Naive B cell (primary cell): ENCODE measurements around the gene STARD7. TPM values are rescaled to one million over a fixed set of nuclear protein-coding genes. Genes with fewer than 3 reads are reported as not detected.

Experiments
- ATAC-seq, 2 donors: fragments of 150-1000 bp; cut with Tn5 transposase; 2 replicates each; pipeline ENCODE4 v1.10.0; 2021; ENCODE audit warnings: low read depth in 2 of 2, mild to moderate bottlenecking in 2 of 2, moderate library complexity in 2 of 2
- DNase-seq: peaks from one replicate; pipeline ENCODE4 v3.0.0; 2022
- H3K27ac Mint-ChIP-seq, 6 donors: one replicate each; pipeline ENCODE4 v1.8.0; 2020 to 2022; ENCODE audit warnings: mild to moderate bottlenecking in 6 of 6, mixed read lengths in 6 of 6, moderate library complexity in 5 of 6, inconsistent platforms in 2 of 6
- H3K27me3 Mint-ChIP-seq, 3 donors: one replicate each; pipeline ENCODE4 v1.8.0; 2021 to 2022; ENCODE audit warnings: mixed read lengths in 3 of 3, mild to moderate bottlenecking in 1 of 3
- H3K36me3 Mint-ChIP-seq, 2 donors: one replicate each; pipeline ENCODE4 v1.8.0; 2020 to 2022; ENCODE audit warnings: mixed read lengths in 2 of 2, inconsistent platforms in 1 of 2, mild to moderate bottlenecking in 1 of 2
- H3K4me1 Mint-ChIP-seq, 3 donors: one replicate each; pipeline ENCODE4 v1.8.0; 2020 to 2022; ENCODE audit warnings: mixed read lengths in 3 of 3, inconsistent platforms in 1 of 3, mild to moderate bottlenecking in 1 of 3, moderate library complexity in 1 of 3
- H3K4me3 Mint-ChIP-seq, 8 donors: one replicate each; pipeline ENCODE4 v1.8.0; 2020 to 2022; ENCODE audit warnings: mild to moderate bottlenecking in 8 of 8, mixed read lengths in 8 of 8, moderate library complexity in 8 of 8, inconsistent platforms in 2 of 8
- H3K9me3 Mint-ChIP-seq, 7 donors: one replicate each; pipeline ENCODE4 v1.8.0; 2020 to 2022; ENCODE audit warnings: mixed read lengths in 7 of 7, mild to moderate bottlenecking in 5 of 7, inconsistent platforms in 2 of 7, moderate library complexity in 1 of 7
- polyA plus RNA-seq, 6 donors: library from polyadenylated mRNA; unstranded; fragments of 300-500 nt; fragmentation: Illumina TruSeq; gene quantifications; one replicate each; pipeline ENCODE4 v1.2.3, GENCODE V29; 2021; ENCODE audit warnings: low read depth in 6 of 6

STARD7 gene
- polyA plus RNA-seq, 6 donors from 2014 or later, result 219 to 401 (median 239) TPM

- no peak for DNase-seq
- H3K27me3 Mint-ChIP-seq, result no peaks in the 10 kb centered on the region
- ATAC-seq, result no peak
- H3K4me3 Mint-ChIP-seq, result no peak overlapping the region
- no peaks in the 10 kb centered on the region for H3K36me3 Mint-ChIP-seq
- H3K9me3 Mint-ChIP-seq, result no peaks in the 10 kb centered on the region
- H3K27ac Mint-ChIP-seq, result peak overlapping the region in 2 of 6 donors; percentile 88 to 98
- peaks cover 42 to 88% (median 73%) of the 10 kb centered on the region in 3 donors for H3K4me1 Mint-ChIP-seq
Observed at GRCh38 chr2:96154506-96155380, 53.9 kb downstream of the STARD7 start.

DNA sequence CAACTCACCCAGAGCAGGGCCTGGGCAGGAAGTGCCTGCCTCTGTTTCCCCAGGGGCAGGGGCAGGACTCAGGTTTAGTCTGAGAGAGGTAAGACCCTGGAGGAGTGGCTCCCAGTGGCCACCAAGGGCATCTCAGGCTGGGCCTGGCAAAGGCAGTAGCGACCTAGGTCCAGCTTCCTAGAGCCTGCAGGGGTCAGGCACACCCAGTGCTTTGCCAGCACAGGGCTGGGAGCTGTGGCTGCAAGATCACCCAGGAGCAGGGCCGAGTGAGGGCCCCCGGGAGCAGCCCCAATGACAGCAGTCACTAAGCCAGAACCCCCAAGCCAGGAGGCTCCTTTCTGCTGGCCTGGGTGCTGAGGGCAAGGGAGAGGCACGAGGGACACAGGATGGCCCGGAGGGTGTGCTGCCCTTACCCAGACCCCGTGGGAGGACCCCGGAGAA is 54.6 kb downstream of the STARD7 start:
- H3K36me3 Mint-ChIP-seq, result no peaks in the 10 kb centered on the region
- ATAC-seq, result no peak
- no peak for DNase-seq
- H3K9me3 Mint-ChIP-seq, result no peaks in the 10 kb centered on the region
- H3K27ac Mint-ChIP-seq, result peak overlapping the region in 1 of 6 donors; percentile 98
- H3K4me1 Mint-ChIP-seq, result peaks cover 36 to 80% (median 74%) of the 10 kb centered on the region in 3 donors
- no peak overlapping the region for H3K4me3 Mint-ChIP-seq
- H3K27me3 Mint-ChIP-seq, result no peaks in the 10 kb centered on the region

DNA sequence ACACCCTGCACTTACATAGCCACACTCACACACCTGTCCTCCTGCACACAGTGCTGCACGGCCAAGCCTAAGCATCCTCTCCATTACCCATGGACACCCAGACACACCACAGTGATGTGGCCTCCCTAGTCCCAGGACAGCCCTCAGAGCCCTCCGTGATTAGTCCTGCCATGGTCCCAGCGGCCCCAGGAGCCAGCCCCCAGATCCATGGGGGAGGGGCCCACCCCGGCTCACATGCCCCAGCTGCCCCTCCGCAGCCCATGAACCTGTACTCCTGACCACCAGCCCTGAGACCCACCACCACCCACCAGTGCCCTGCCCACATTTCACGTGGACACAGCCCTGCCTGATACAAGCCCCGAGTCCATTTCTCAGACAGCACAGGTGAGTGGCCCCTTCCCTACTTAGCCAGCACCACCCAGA is 55.3 kb downstream of the STARD7 start:
- Mint-ChIP-seq H3K4me3 (no peak overlapping the region), H3K36me3 (no peaks in the 10 kb centered on the region)
- DNase-seq, result no peak

DNA sequence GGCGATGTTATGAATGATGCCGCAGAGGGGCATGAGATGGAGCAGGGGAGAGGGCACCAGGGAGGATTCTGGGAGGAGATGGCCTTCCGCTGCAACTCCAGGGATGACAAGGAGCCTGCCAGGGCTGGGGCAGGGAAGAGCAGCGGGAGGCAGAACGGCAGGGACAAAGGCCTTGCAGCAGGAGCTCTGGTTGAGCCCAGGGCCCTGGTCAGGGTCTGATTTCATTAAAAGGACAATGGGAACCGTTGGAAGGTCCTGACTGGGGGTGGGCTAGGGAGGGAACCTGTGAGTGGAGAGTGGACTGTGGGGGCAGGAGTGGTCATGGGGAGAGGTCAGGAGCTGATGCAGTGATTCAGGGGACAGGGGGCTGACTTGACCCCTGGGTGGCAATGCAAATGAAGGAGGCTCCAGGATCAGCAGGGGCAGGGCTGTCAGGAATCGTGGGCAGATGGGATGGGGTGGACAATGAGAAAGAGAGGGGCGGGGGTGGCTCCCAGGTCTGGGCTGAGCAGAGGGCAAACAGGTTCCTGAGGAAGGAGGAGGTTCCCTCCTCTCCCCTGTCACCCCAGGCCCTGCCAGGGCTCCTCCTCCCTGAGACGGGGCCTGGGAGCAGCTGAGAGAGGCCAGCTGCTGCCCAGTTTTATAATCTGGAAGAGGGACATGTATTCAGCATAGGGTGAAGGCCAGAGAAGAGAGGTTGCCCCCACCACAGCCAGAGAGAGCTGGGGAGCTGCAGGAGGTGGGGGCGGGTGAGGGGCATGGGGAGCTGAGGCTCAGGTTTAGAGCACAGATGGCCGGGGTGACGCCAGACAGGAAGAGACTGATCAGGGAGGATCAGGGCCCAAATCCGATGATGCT is 56.1 kb downstream of the STARD7 start:
- peak overlapping the region in 4 of 6 donors; percentile 52 to 98 (median 84) for H3K27ac Mint-ChIP-seq
- peak overlapping the region in 2 of 8 donors; percentile 57 to 67 for H3K4me3 Mint-ChIP-seq
- no peaks in the 10 kb centered on the region for H3K36me3 Mint-ChIP-seq
- no peaks in the 10 kb centered on the region for H3K9me3 Mint-ChIP-seq
- ATAC-seq, result no peak
- H3K4me1 Mint-ChIP-seq, result peaks cover 41 to 79% (median 77%) of the 10 kb centered on the region in 3 donors
- DNase-seq, result no peak
- H3K27me3 Mint-ChIP-seq, result no peaks in the 10 kb centered on the region

More for the DNA sequence above, 55.3 kb downstream of the STARD7 start:
- peaks cover 40 to 79% (median 77%) of the 10 kb centered on the region in 3 donors for H3K4me1 Mint-ChIP-seq
- H3K27ac Mint-ChIP-seq, result peak overlapping the region; percentile 24 to 98 (median 84)
- H3K9me3 Mint-ChIP-seq, result no peaks in the 10 kb centered on the region
- no peak for ATAC-seq
- no peaks in the 10 kb centered on the region for H3K27me3 Mint-ChIP-seq

DNA sequence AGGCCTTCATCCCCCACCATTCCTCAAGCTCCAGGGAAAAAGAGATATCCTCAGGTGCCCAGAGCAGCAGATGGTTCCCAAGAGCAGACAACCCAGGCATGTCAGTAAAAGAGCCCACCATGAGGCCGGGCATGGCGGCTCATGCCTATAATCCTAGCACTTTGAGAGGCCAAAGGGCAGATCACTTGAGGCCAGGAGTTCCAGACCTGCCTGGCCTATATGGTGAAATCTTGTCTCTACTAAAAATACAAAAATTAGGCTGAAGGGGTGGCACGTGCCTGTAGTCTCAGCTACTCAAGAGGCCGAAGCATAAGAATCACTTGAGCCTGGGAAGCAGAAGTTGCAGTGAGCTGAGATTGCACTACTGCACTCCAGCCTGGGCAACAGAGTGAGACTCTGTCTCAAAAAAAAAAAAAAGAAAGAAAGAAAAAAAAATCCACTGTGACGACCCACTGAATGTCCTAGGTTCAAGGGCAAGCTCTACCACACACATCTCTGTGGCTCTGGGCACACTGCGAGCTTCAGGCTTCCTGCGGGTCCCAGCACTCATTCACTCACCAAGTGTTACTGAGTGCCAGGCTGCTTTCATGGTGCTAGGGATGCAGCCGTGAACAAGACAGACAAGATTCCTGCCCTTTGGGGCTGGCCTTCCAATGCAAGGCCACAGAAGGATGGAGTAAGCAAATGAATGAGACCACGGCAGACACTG is 56.9 kb downstream of the STARD7 start:
- no peaks in the 10 kb centered on the region for H3K27me3 Mint-ChIP-seq
- no peaks in the 10 kb centered on the region for H3K9me3 Mint-ChIP-seq
- H3K27ac Mint-ChIP-seq, result peak overlapping the region in 5 of 6 donors; percentile 52 to 98 (median 86)
- H3K4me1 Mint-ChIP-seq, result peaks cover 39 to 79% (median 77%) of the 10 kb centered on the region in 3 donors
- no peaks in the 10 kb centered on the region for H3K36me3 Mint-ChIP-seq
- no peak for ATAC-seq
- H3K4me3 Mint-ChIP-seq, result peak overlapping the region in 3 of 8 donors; percentile 15 to 67 (median 57)
- no peak for DNase-seq

- no peaks in the 10 kb centered on the region for H3K27me3 Mint-ChIP-seq
- peak overlapping the region in 5 of 6 donors; percentile 80 to 98 (median 86) for H3K27ac Mint-ChIP-seq
- peaks cover 38 to 79% (median 76%) of the 10 kb centered on the region in 3 donors for H3K4me1 Mint-ChIP-seq
- no peak for ATAC-seq
- peak overlapping the region in 3 of 8 donors; percentile 3 to 49 (median 40) for H3K4me3 Mint-ChIP-seq
- no peaks in the 10 kb centered on the region for H3K36me3 Mint-ChIP-seq
- H3K9me3 Mint-ChIP-seq, result no peaks in the 10 kb centered on the region
- no peak for DNase-seq
Observed at GRCh38 chr2:96150791-96151594, 57.6 kb downstream of the STARD7 start.

- Mint-ChIP-seq H3K27ac (peak overlapping the region; percentile 84 to 100 (median 98)), H3K4me1 (peaks cover 36 to 78% (median 72%) of the 10 kb centered on the region in 3 donors), H3K9me3 (no peaks in the 10 kb centered on the region), H3K4me3 (no peak overlapping the region), H3K36me3 (no peaks in the 10 kb centered on the region), H3K27me3 (no peaks in the 10 kb centered on the region)
- DNase-seq (no peak), ATAC-seq (no peak)
Observed at GRCh38 chr2:96150007-96150640, 58.5 kb downstream of the STARD7 start.

- H3K27me3 Mint-ChIP-seq, result no peaks in the 10 kb centered on the region
- peaks cover 41 to 81% (median 73%) of the 10 kb centered on the region in 3 donors for H3K4me1 Mint-ChIP-seq
- DNase-seq (peak; percentile 97), ATAC-seq (peak; percentile 68 to 69)
- H3K27ac Mint-ChIP-seq, result peak overlapping the region; percentile 98 to 100 (median 98)
- H3K4me3 Mint-ChIP-seq, result peak overlapping the region; percentile 68 to 89 (median 82)
- H3K9me3 Mint-ChIP-seq, result no peaks in the 10 kb centered on the region
- no peaks in the 10 kb centered on the region for H3K36me3 Mint-ChIP-seq
Observed at GRCh38 chr2:96148410-96149217, 60.0 kb downstream of the STARD7 start.

- Mint-ChIP-seq H3K4me1 (peaks cover 39 to 78% (median 77%) of the 10 kb centered on the region in 3 donors), H3K27ac (peak overlapping the region; percentile 98 to 100 (median 98)), H3K36me3 (no peaks in the 10 kb centered on the region), H3K27me3 (no peaks in the 10 kb centered on the region), H3K9me3 (no peaks in the 10 kb centered on the region), H3K4me3 (peak overlapping the region; percentile 50 to 93 (median 80))
- ATAC-seq, result no peak
- DNase-seq, result no peak
Observed at GRCh38 chr2:96147593-96148201, 60.9 kb downstream of the STARD7 start.

- ATAC-seq (no peak), DNase-seq (no peak)
- H3K27me3 Mint-ChIP-seq, result no peaks in the 10 kb centered on the region
- H3K9me3 Mint-ChIP-seq, result no peaks in the 10 kb centered on the region
- peak overlapping the region; percentile 76 to 93 (median 90) for H3K4me3 Mint-ChIP-seq
- H3K36me3 Mint-ChIP-seq, result no peaks in the 10 kb centered on the region
- peaks cover 37 to 81% (median 78%) of the 10 kb centered on the region in 3 donors for H3K4me1 Mint-ChIP-seq
- peak overlapping the region; percentile 98 to 100 (median 98) for H3K27ac Mint-ChIP-seq
Observed at GRCh38 chr2:96146881-96147592, 61.6 kb downstream of the STARD7 start.
